Astrocyte (in vitro differentiated cells and primary cell): ENCODE results near the gene BRD4. TPM values are rescaled to one million over a fixed set of nuclear protein-coding genes. Genes with fewer than 3 reads are reported as not detected.

Experiments
- DNase-seq: peaks from one replicate; pipeline ENCODE4 v3.0.0-alpha.2; 2010; ENCODE audit warnings: low read depth
- FAIRE-seq: peaks from 2 replicates; lab custom pipeline; 2011; peaks lifted over from hg19 to GRCh38; lab: Jason Lieb, UNC
- H2AFZ ChIP-seq: 2 replicates; pipeline ENCODE4 v1.6.0; 2012; ENCODE audit warnings: low read depth, low read length, inconsistent platforms
- H3K27ac ChIP-seq: 2 replicates; pipeline ENCODE4 v1.5.1; 2011; ENCODE audit warnings: low read depth, low read length, inconsistent platforms
- H3K27me3 ChIP-seq: 2 replicates; pipeline ENCODE4 v1.6.0; 2011; ENCODE audit warnings: low read length, inconsistent platforms; ENCODE audit not compliant: insufficient read depth
- H3K36me3 ChIP-seq: 2 replicates; pipeline ENCODE4 v1.5.1; 2011; ENCODE audit warnings: low read length, inconsistent platforms; ENCODE audit not compliant: insufficient read depth
- H3K4me1 ChIP-seq: 2 replicates; pipeline ENCODE4 v1.5.1; 2011; ENCODE audit warnings: low read length, inconsistent platforms; ENCODE audit not compliant: insufficient read depth
- H3K4me2 ChIP-seq: 2 replicates; pipeline ENCODE4 v1.6.0; 2012; ENCODE audit warnings: low read length, inconsistent platforms
- H3K4me3 ChIP-seq: 2 replicates; pipeline ENCODE4 v1.5.1; 2011; ENCODE audit warnings: low read depth, mild to moderate bottlenecking, low read length, inconsistent platforms; ENCODE audit not compliant: insufficient read depth
- H3K79me2 ChIP-seq: 2 replicates; pipeline ENCODE4 v1.6.0; 2012; ENCODE audit warnings: mild to moderate bottlenecking, low read length, inconsistent platforms; ENCODE audit not compliant: insufficient read depth
- H3K9ac ChIP-seq: 2 replicates; pipeline ENCODE4 v1.6.0; 2012; ENCODE audit warnings: mild to moderate bottlenecking, low read length, inconsistent platforms
- H3K9me3 ChIP-seq: 2 replicates; pipeline ENCODE4 v1.5.1; 2012; ENCODE audit warnings: low read depth, mild to moderate bottlenecking, low read length, inconsistent platforms; ENCODE audit not compliant: insufficient read depth
- H4K20me1 ChIP-seq: 2 replicates; pipeline ENCODE4 v1.6.0; 2012; ENCODE audit warnings: low read length, inconsistent platforms; ENCODE audit not compliant: insufficient read depth
- H3K27ac Mint-ChIP-seq: one replicate; pipeline ENCODE4 v1.8.0; 2021; ENCODE audit warnings: mild to moderate bottlenecking, mixed read lengths; ENCODE audit not compliant: unreplicated experiment
- H3K27me3 Mint-ChIP-seq: one replicate; pipeline ENCODE4 v1.8.0; 2021; ENCODE audit warnings: low read depth, mixed read lengths; ENCODE audit not compliant: unreplicated experiment
- H3K36me3 Mint-ChIP-seq: one replicate; pipeline ENCODE4 v1.8.0; 2021; ENCODE audit warnings: low read depth, mixed read lengths; ENCODE audit not compliant: unreplicated experiment
- H3K4me1 Mint-ChIP-seq: one replicate; pipeline ENCODE4 v1.8.0; 2021; ENCODE audit warnings: low read depth, mixed read lengths; ENCODE audit not compliant: unreplicated experiment
- H3K4me3 Mint-ChIP-seq: one replicate; pipeline ENCODE4 v1.8.0; 2021; ENCODE audit warnings: mild to moderate bottlenecking, moderate library complexity, mixed read lengths; ENCODE audit not compliant: unreplicated experiment
- H3K9me3 Mint-ChIP-seq: one replicate; pipeline ENCODE4 v1.8.0; 2021; ENCODE audit warnings: mild to moderate bottlenecking, mixed read lengths; ENCODE audit not compliant: unreplicated experiment
- EZH2 ChIP-seq: IDR thresholded peaks from 2 replicates; pipeline ENCODE4 v1.6.1; 2012; ENCODE audit warnings: mild to moderate bottlenecking, low read length, inconsistent platforms; ENCODE audit not compliant: insufficient read depth
- total RNA-seq: library from RNA; stranded (reverse); gene quantifications from 2 replicates; pipeline ENCODE4 v1.2.1, GENCODE V29; 2021
- TF ChIP-seq, protein P1 (sequence below): IDR thresholded peaks from 2 replicates; pipeline ENCODE4 v1.5.1; 2011; ENCODE audit warnings: low read depth, mild to moderate bottlenecking, inconsistent platforms, low read length, moderate library complexity; ENCODE audit not compliant: insufficient read depth

The BRD4 gene
- total RNA-seq, 1 donor from 2014 or later, result 128 TPM

DNA sequence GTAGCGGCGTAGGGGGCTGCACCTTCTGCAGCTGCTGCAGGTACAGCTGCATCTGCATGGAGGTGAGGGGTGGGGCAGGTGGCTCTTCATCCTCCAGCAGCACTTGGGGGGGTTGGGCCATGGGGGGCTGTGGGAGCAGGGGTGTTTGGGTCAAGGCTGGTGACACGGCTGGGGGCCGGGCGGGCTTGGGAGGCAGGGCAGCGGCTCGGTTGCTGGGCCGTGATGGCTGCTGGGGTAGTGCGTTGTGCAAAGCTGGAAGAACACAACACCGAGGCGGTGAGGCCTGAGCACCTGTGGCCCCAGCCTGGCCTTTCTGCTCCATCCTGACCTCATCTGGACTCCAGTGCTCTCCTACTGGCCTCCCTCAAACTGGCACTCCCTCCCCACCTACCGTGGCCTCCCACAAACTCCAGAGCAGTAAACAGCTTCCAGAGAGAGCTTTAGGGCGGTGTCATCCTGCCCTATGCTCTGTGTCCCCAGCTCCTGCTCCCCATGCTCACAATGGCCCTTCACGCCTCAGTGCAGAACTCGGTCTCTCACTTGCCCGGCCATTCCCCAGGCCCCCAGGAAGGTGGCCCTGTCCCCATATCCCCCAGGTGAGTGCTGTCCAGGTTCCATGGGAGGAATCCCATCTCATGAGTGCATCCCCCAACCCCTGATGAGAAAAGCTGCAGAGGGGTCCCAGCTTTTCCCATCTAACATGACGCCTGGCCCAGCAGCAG is 88.9 kb downstream of the BRD4 start:
- no peak for TF ChIP-seq EZH2
- TF ChIP-seq, protein P1, sequence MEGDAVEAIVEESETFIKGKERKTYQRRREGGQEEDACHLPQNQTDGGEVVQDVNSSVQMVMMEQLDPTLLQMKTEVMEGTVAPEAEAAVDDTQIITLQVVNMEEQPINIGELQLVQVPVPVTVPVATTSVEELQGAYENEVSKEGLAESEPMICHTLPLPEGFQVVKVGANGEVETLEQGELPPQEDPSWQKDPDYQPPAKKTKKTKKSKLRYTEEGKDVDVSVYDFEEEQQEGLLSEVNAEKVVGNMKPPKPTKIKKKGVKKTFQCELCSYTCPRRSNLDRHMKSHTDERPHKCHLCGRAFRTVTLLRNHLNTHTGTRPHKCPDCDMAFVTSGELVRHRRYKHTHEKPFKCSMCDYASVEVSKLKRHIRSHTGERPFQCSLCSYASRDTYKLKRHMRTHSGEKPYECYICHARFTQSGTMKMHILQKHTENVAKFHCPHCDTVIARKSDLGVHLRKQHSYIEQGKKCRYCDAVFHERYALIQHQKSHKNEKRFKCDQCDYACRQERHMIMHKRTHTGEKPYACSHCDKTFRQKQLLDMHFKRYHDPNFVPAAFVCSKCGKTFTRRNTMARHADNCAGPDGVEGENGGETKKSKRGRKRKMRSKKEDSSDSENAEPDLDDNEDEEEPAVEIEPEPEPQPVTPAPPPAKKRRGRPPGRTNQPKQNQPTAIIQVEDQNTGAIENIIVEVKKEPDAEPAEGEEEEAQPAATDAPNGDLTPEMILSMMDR, result no peak
- peaks cover 8% of the 10 kb centered on the region for H3K36me3 Mint-ChIP-seq
- no peaks in the 10 kb centered on the region for H3K9me3 Mint-ChIP-seq
- Histone ChIP-seq H3K27me3 (no peaks in the 10 kb centered on the region), H3K27ac (no peak overlapping the region), H3K4me2 (no peak overlapping the region), H3K79me2 (peaks cover 51% of the 10 kb centered on the region), H3K4me3 (no peak overlapping the region), H3K9me3 (no peaks in the 10 kb centered on the region), H3K4me1 (peaks cover 10% of the 10 kb centered on the region), H3K9ac (no peak overlapping the region), H4K20me1 (peaks cover 72% of the 10 kb centered on the region), H2AFZ (no peak overlapping the region), H3K36me3 (peaks cover 21% of the 10 kb centered on the region)
- peaks cover 32% of the 10 kb centered on the region for H3K4me1 Mint-ChIP-seq
- H3K27me3 Mint-ChIP-seq, result no peaks in the 10 kb centered on the region
- FAIRE-seq, result no peak
- no peak for DNase-seq
- H3K4me3 Mint-ChIP-seq, result no peak overlapping the region
- H3K27ac Mint-ChIP-seq, result peak overlapping the region; percentile 69

- no peaks in the 10 kb centered on the region for H3K9me3 ChIP-seq
- H3K9me3 Mint-ChIP-seq, result no peaks in the 10 kb centered on the region
These were observed 91.0 kb downstream of the BRD4 start for GRCh38 chr19:15241259-15241910.

More at GRCh38 chr19:15241259-15241910, 91.0 kb downstream of the BRD4 start:
- TF ChIP-seq, protein P1, result no peak
- no peak for TF ChIP-seq EZH2
- no peaks in the 10 kb centered on the region for H3K4me1 ChIP-seq
- H3K4me3 Mint-ChIP-seq, result no peak overlapping the region
- no peak overlapping the region for H3K4me2 ChIP-seq
- no peak overlapping the region for H3K27ac ChIP-seq
- H4K20me1 ChIP-seq, result peaks cover 54% of the 10 kb centered on the region
- H3K4me3 ChIP-seq, result no peak overlapping the region
- no peak overlapping the region for H3K27ac Mint-ChIP-seq
- no peak for FAIRE-seq
- peaks cover 26% of the 10 kb centered on the region for H3K36me3 ChIP-seq
- H3K9ac ChIP-seq, result no peak overlapping the region
- no peaks in the 10 kb centered on the region for H3K27me3 ChIP-seq
- H2AFZ ChIP-seq, result no peak overlapping the region
- peaks cover 21% of the 10 kb centered on the region for H3K4me1 Mint-ChIP-seq
- peaks cover 11% of the 10 kb centered on the region for H3K36me3 Mint-ChIP-seq
- peaks cover 31% of the 10 kb centered on the region for H3K79me2 ChIP-seq
- DNase-seq, result no peak
- H3K27me3 Mint-ChIP-seq, result no peaks in the 10 kb centered on the region
